Mucosa of gallbladder (tissue), 1 donor: ENCODE data around the gene PAPPA2. TPM values are rescaled to one million over a fixed set of nuclear protein-coding genes. Genes with fewer than 3 reads are reported as not detected.
"Not testable (repeated sequence)": the region's sequence is repeated elsewhere in the genome, so short reads cannot be mapped to it uniquely, and the experiment has no call there.

ENCODE experiments used
- DNase-seq: peaks from one replicate; pipeline ENCODE4 v3.0.0-alpha.2; 2020; ENCODE audit warnings: low spot score
- total RNA-seq: library from RNA; stranded (reverse); gene quantifications from one replicate; pipeline ENCODE4 v1.2.1, GENCODE V29; 2021
- donor health status: DM: no; HTN: no; CAD: no.

Gene PAPPA2
- total RNA-seq, 1 donor from 2014 or later, result 20.2 TPM

GRCh38 chr1:176604461-176604860 is 141.5 kb downstream of the PAPPA2 start:
- DNase-seq, result no peak

- DNase-seq, result no peak
Measured at GRCh38 chr1:176605176-176605575, 142.2 kb downstream of the PAPPA2 start.

GRCh38 chr1:176609556-176610408 is 146.8 kb downstream of the PAPPA2 start:
- no peak for DNase-seq

GRCh38 chr1:176612791-176613190 is 149.8 kb downstream of the PAPPA2 start:
- no peak for DNase-seq

GRCh38 chr1:176617881-176618280 is 154.9 kb downstream of the PAPPA2 start:
- DNase-seq, result no peak

GRCh38 chr1:176619261-176619660 is 156.3 kb downstream of the PAPPA2 start:
- no peak for DNase-seq

- DNase-seq, result no peak
Measured at GRCh38 chr1:176625365-176625764, 162.4 kb downstream of the PAPPA2 start.

GRCh38 chr1:176626572-176627061 is 163.6 kb downstream of the PAPPA2 start:
- no peak for DNase-seq

- no peak for DNase-seq
Measured at GRCh38 chr1:176628775-176629174, 165.8 kb downstream of the PAPPA2 start.

GRCh38 chr1:176634733-176635132 is 171.8 kb downstream of the PAPPA2 start:
- DNase-seq, result not testable (repeated sequence)

GRCh38 chr1:176638713-176639526 is 175.9 kb downstream of the PAPPA2 start:
- DNase-seq, result no peak

GRCh38 chr1:176643536-176643935 is 180.6 kb downstream of the PAPPA2 start:
- no peak for DNase-seq

- DNase-seq, result no peak
Measured at GRCh38 chr1:176648556-176648955, 185.6 kb downstream of the PAPPA2 start.

GRCh38 chr1:176656257-176656995 is 193.5 kb downstream of the PAPPA2 start:
- DNase-seq, result peak; percentile 16

- DNase-seq, result no peak
Measured at GRCh38 chr1:176669782-176670181, 206.8 kb downstream of the PAPPA2 start.

- no peak for DNase-seq
Measured at GRCh38 chr1:176670853-176671252, 207.9 kb downstream of the PAPPA2 start.

- no peak for DNase-seq
Measured at GRCh38 chr1:176682830-176683535, 220.0 kb downstream of the PAPPA2 start.

- DNase-seq, result peak; percentile 38
Measured at GRCh38 chr1:176691251-176692228, 228.6 kb downstream of the PAPPA2 start.

- DNase-seq, result peak; percentile 40
Measured at GRCh38 chr1:176692431-176692830, 229.5 kb downstream of the PAPPA2 start.
